ENCODE data around the gene AGPS.

- TF ChIP-seq GATA3 (IDR thresholded peaks at IDR 0.05; ENCODE audit: low read depth, low read length) (no peak), GATA2 (IDR thresholded peaks at IDR 0.05; ENCODE audit: low read depth, low read length) (no peak)
These were observed 180.5 kb downstream of the AGPS start for GRCh38 chr2:177573120-177573519.

Measured in SH-SY5Y (cell line).